HT1080 (cell line): ENCODE measurements around the gene LOXL4. TPM values are rescaled to one million over a fixed set of nuclear protein-coding genes. Genes with fewer than 3 reads are reported as not detected.
"Not testable (repeated sequence)": the region's sequence is repeated elsewhere in the genome, so short reads cannot be mapped to it uniquely, and the experiment has no call there.

Source experiments
- DNase-seq: peaks from one replicate; pipeline ENCODE4 v3.0.0-alpha.2; 2015; ENCODE audit warnings: low read depth
- total RNA-seq: library from RNA; depleted of rRNA; stranded (reverse); fragments of >200 nt; shearing (Covaris generic); gene quantifications from 2 replicates; pipeline ENCODE4 v1.2.3, GENCODE V29; 2014

Gene LOXL4
- total RNA-seq, 1 experiment from 2014 or later, result not detected

DNA sequence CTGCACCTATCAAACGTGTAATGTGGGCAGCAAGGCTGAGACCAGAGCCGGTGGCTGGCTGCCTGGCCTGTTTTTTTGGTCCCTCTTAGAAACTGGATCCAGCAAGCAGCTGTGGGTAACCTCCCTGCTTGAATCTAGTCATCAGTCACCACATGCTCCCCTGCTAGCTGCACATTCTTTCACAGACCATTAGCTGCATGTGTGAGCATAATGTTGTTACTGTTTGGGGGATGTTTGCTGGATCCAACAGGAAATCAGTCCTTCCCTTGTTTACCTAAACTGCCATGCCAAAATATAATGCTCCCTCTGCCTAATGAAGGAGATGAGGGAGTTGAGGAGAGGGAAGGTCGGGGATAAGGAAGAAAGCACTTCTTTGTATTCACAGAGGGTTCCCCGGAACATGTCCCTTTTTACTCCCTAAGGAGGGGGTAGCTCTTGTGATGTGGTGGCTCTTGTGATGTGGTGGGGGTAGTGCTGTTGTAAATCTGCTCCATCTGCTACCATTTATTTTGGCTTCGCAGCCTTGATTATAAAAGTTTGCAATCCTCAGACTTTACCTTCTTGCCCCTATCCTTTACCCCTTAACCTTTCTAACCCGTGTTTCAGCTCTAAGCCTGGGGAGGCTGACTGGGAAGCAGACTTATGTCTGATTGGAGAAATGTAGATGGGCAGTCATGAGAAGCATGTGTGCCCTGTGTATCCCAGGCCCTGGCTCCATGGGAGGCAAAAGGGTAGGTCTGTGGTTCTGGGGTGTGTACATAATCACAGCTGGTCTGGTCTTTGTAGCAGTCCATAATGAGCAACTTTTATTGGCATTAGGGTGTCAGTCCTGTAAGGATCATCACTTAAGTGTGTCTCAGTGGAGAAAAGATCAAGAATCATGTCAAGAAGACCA lies 20.8 kb downstream of the LOXL4 start:
- DNase-seq, result no peak

DNA sequence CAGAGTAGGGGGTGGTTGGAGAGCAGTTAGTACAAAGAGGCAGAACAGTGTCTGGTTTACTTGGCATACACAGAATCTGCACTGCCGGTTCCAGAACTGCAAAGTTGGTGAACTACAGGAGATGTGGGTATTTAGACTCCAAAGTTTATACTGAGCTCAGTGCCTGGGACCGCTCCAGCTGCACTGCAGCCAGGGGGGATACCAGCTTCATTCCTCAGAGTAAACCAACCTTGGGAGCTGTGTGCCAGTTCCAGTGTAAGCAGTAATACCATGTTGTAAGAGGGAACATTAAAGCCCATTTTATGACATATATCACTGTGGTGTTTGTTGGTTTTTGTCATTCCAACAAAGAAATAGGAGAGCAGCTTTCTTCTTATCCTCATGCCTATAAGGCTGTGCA lies 23.4 kb downstream of the LOXL4 start:
- no peak for DNase-seq

DNA sequence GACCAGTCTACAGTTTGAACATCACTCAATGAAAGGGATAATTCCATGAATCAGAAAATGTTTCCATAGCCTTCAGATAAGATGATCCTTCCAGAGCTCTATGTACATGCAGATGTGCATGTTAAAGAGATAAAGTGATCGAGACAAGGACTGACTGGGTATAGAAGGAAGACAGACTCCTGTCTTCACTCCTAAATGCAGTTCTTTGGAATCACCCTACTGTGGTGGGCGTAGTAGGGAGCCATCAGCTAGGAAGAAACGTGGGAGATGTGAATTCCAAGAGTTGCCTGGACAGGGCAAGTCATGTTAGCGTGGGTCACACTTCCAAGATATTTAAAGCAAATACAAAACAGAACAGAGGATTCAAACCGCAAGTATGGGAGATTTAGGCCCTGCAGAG lies 23.9 kb downstream of the LOXL4 start:
- no peak for DNase-seq

DNA sequence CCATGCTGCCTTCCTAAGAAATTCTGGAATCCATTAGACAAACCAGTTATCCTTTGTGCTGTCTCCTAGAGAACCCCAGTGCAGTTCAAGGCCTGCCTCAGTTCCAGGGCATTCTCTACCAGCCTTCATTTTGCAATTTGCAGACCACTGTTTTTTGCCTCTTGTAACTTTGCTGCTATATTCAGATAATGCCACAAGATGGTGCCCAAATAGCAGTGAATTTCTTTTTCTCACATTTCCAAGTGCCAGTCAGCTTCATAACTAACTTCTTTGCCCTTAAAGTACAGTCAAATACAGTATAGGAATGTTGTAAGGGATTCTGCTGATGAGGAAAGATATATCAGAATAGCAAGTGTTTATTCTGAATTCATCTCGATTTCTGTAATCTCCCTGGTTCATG lies 25.2 kb downstream of the LOXL4 start:
- DNase-seq, result peak; percentile 32

DNA sequence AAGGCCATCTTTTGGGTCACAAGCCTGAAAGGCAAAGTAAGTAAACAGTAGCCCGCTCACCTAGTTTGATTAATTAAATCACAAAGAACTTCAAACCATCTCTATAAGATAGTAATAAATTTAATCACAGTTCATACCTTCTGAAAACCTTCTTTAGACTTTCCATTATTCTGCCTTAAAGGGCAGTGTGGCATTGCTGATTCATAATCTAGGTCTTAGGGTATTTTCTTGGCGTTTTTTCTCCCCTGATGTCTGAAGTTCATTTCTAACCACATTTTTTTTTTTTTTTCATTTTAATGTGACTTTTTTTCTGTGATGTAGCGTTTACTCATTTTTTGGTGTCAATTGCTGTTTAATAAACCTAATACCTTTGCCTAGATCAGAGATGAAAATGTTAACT lies 27.5 kb downstream of the LOXL4 start:
- DNase-seq, result no peak

DNA sequence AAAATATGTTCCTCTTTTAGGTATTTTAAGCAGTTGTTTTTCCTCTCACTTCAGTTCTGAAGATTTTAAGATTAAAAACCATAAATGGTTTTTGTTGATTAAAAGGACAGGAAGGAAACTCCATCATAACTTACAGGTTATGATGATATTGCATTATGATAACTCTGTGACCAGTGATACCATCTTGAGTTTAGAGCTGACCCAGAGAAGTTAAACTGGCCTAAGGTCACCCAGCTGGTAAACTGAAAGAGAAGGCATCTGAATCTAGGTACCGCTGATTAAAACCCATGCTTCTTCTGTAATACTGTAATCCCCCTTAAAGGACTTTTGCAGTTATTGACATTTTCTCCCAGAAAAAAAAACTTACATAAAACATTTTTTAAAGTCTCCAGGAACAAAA lies 29.6 kb downstream of the LOXL4 start:
- DNase-seq, result no peak

DNA sequence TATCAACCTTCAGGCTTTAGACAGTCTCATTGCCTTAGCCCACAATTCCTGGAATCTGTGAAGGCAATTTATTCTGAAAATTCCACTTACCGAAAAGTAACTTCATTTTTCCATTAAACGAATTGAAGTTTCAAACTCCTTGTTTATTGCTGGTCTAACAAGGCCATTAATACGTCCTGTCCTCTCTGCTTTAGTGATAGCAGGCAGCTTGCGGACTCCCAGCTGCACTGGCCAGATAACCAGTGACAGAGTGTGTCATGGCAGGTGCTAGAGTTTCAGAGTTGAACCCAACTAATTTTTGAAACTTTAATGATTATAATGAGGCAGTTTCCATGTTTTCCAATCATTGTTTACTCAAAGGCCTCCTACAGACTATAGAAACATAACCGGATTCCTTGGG lies 31.1 kb downstream of the LOXL4 start:
- no peak for DNase-seq

DNA sequence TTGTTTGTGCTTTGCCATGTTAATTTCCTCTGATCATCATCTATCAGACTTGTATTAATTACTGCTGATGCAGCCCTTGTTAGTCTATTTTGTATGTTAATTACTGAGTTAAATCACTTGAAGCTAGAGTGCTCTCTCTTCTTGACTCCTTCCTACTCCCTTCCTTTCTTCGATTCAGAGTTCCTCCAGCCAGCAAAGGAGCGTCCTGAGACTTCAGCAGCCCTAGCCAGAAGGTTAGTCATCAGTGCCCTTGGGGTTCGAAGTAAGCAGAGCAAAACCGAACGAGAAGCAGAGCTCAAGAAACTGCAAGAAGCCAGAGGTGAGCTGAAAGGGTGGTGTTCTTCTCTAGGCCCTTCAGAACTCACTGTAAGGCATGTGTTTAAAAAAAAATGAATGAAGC lies 32.1 kb downstream of the LOXL4 start:
- DNase-seq, result no peak

DNA sequence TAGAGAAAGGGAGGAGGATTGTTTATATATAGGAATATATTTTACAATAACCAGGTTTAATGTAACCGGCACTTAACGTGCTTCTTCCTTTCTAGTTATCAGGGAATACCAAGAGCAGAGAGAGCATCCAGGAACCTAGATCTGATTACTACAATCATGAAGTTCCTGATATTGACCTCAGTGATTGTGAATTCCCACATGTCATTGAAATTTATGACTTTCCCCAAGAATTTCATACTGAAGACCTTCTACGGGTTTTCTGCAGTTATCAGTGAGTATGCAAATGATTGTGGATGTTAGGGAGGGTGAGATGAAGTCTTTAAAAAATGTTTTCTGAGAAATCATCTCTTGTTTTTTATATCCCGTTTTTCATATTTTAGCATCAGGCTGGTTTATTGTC lies 36.6 kb downstream of the LOXL4 start:
- DNase-seq, result no peak

DNA sequence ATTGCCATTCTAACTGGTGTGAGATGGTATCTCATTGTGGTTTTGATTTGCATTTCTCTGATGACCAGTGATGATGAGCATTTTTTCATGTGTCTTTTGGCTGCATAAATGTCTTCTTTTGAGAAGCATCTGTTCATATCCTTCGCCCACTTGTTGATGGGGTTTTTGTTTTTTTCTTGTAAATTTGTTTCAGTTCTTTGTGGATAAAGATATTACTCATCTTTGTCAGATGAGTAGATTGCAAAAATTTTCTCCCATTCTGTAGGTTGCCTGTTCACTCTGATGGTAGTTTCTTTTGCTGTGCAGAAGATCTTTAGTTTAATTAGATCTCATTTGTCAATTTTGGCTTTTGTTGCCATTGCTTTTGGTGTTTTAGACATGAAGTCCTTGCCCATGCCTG lies 39.7 kb downstream of the LOXL4 start:
- not testable (repeated sequence) for DNase-seq

DNA sequence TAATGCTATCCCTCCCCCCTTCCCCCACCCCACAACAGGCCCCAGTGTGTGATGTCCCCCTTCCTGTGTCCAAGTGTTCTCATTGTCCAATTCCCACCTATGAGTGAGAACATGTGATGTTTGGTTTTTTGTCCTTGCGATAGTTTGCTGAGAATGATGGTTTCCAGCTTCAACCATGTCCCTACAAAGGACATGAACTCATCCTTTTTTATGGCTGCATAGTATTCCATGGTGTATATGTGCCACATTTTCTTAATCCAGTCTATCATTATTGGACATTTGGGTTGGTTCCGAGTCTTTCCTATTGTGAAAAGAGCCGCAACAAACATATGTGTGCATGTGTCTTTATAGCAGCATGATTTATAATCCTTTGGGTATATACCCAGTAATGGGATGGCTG lies 40.3 kb downstream of the LOXL4 start:
- not testable (repeated sequence) for DNase-seq

DNA sequence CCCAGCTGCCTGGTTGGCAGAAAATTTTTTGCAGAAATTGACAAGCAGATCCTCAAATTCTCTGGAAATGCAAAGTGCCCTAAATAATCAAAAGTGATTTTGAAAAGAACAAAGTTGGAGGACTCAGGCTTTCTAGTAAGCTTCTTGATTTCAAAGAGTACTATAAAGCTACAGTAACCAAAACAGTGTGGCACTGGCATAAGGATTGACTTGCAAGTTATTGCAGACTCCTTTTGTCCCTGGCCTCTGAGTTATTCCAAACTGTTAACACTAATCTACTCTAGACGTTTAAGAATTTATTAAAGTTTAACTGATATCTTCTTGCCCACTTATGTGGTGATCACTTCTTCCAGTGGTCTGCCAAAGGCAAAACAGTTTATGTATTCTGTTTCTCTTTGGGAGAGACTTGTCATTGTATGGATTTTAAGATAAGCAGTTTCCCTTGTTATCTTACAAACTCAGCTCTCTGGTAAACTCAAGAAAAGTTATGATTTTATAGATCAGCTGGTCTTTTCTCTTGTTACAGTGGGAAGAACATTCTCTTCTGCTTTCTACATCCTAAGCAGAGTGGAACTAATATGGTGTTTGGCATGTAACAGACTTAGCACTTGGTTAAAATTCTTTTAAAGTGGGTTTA lies 41.4 kb downstream of the LOXL4 start:
- no peak for DNase-seq

DNA sequence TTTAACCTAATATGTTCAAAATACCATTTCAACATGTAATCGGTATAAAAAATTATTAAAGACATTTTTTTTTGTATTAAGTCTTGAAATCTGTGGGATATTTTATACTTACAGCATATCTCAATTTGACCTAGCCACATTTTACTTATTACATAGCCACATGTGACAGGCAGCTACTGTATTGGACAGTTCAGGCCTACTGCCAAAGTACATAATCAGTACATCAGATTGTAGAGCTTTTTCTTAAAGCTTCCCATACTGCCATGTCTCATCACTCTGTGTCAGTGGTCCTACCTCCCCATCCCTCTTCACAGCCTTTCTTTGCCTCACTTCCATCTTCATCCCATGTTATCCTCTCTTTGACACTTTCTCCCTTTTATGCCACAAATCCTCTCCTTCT lies 43.0 kb downstream of the LOXL4 start:
- DNase-seq, result no peak

DNA sequence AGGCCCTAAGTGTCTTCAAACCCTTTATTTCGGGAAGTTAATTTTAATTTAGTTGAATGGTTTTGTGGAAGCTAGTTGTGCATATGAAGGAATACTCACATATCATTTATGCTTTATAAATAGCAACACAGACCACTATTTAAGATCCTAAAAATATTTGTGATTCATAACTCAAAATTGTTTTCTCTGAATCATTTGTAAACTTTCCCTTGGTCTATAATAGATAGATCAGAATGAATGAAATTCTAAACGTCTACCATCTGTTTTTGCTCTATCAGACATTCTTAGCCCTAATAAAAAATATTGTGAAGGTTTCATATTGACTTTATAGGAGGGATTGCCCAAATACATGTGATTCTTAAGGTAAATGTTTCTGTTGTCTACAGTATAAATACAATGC lies 43.5 kb downstream of the LOXL4 start:
- no peak for DNase-seq

DNA sequence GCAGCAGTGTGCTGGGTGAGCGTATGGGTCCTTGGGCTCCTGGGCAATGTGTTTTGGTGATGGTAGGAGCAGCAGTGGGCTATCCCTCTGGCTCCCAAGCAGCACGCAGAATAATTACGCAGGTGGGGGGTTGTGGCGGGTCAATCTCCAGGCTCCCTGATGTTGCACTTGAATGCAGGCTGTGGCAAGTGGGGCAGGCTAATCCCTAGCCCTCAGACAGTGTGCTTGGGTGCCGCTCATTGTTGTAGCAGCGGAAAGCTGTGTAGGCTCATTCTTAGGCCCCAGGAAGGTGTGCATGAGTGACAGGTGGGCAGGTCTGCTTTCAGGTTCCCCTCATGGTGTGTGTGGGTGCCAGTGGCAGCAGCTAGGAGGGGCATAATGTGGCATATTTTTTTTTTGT lies 44.1 kb downstream of the LOXL4 start:
- no peak for DNase-seq

DNA sequence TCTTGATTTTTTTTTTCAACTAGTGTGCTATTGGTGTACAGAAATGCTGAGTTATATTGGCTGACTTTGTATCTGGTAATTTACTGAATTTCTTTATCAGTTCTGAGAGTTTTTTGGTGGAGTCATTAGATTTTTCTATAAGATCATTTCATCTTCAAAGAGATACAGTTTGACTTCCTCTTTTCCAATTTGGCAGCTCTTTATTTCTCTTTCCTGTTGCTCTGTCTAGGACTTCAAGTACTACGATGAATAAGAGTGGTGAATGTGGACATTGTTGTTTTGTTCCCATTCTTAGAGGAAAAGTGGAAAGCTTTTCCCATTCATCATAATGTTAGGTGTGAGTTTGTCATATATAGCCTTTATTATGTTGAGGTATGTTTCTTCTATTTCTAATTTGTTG lies 50.2 kb downstream of the LOXL4 start:
- no peak for DNase-seq

DNA sequence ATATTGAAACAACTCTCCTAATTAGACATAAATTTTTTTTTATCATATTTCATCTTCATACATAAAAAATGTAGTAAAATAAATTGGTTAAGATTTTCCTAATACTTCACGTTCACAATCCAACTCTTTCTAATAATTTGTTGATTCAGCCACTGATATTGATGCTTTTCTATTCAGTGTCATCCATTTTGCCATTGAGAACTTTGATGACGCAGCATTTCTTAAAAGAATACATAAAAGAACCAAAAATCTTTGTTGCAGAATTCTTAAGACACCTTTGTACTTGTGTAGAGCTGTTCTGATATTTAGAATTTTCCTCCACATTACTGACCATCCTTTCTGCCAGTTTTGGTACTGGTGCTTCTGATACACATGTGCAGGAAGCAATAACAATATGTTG lies 52.6 kb downstream of the LOXL4 start:
- no peak for DNase-seq

DNA sequence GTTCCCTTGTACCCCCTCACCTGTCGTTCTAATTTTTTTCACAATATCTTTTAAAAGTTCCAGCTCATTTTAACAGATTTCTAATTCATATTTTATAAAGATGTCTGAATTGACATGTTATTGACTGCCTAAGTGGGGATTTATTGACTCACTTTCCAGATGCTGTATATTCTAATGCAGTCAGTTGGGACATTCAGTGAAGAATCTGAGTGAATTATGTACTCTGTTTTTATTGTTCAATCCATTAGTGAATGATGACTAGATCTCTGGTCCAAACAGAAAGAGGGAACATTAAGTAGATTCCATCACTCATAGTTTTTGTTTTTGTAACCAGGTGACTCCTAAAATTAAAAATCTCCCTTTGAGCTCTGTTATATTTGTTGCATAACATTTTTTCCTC lies 54.3 kb downstream of the LOXL4 start:
- DNase-seq, result no peak

DNA sequence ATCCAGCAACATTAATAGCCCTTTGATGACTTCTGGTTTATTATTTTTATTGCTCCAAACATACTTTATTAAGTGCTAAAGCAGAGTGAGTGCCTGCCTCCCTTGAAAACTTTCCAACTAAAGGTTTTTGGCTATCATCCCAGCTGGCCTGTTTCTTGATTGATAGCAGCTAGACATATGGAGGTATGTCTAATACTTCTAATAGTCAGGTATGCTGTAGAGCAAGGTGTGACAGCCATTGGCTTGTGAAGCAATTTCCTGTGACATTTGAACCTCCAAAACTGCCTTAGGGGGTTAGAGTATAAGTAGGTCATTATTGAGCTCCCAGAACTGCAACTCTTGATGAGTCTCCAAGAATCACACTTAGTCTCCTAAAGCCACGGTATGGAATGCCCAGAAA lies 55.8 kb downstream of the LOXL4 start:
- DNase-seq, result no peak

DNA sequence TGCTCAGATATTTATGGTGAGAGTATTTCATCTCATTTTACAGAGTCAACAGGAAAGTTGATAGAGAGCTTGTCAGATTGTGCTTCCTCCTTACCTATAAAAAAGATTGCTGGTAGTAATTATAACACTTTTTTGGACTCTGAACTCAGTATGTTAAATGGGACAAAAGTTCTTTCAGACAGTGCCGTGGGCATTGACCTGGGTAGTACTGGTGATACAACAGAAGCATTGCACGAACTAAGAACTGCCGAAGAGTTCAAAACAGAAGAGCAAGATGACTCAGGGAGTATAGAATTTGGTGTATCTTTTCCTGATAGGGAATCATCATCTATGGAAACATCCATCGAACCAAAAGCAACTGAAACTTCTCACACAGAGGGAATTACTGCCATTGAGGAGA lies 58.6 kb downstream of the LOXL4 start:
- DNase-seq, result no peak

DNA sequence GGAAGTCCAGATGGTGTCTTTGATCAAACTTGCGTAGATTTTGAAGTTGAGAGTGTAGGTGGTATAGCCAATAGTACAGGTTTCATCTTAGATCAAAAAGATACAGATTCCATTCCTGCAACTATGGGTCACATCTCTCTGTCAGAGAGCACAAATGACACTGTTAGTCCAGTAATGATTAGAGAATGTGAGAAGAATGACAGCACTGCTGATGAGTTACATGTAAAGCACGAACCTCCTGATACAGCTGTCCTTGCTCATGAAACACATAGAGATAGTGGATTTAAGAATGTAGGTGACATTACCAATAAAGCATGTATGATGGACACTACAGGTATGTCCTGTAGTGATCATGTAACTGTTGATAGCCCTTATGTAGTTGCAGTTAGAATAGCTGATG lies 59.1 kb downstream of the LOXL4 start:
- no peak for DNase-seq

DNA sequence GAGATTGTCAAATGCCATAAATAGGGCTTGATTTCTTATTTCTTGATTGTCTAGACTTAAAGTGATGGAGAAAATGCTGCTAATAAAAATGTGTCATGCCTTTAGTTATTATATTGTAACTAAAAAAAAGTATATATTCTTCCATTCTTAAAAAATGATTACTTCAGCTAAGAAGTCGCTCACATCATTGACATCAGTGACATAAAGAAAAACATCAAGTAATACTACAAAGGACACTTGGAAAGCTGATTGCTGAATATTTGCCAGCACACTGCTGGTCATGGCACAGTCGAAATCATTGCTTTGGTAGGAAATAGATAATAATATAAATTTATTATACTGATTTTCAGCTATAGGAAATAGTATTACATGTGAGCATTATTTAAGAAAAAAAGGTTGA lies 62.6 kb downstream of the LOXL4 start:
- DNase-seq, result no peak

DNA sequence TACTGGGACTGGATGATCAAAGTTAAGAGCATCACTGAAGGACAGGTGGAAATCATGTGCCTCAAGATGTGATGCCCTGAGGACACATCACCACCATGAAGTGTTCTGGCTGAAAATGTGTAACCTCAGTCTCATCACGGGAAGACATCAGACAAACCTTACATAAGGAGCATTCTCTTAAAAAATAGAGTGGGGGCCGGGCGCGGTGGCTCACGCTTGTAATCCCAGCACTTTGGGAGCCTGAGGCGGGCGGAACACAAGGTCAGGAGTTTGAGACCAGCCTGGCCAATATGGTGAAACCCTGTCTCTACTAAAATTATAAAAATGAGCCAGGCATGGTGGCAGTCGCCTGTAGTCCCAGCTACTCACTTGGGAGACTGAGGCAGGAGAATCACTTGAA lies 65.6 kb downstream of the LOXL4 start:
- DNase-seq, result no peak
